ENCODE measurements around the gene CNTNAP2.

CNTNAP2 gene

GRCh38 chr7:146492017-146492416 lies 375.4 kb downstream of the CNTNAP2 start:
- H3K36me3 ChIP-seq (ENCODE audit: low read length), result no peaks in the 10 kb centered on the region
- H3K27me3 ChIP-seq (ENCODE audit: low read length), result no peaks in the 10 kb centered on the region
- no peak overlapping the region for H3K4me2 ChIP-seq (ENCODE audit: low read depth, low read length, poor library complexity, severe bottlenecking)
- H3F3A ChIP-seq (ENCODE audit: insufficient read depth), result no peaks in the 10 kb centered on the region
- no peaks in the 10 kb centered on the region for H3K9me2 ChIP-seq (replicated peaks; ENCODE audit: insufficient read depth, low read length)
- TF ChIP-seq CTCF (IDR thresholded peaks at IDR 0.05; ENCODE audit: insufficient read depth, low read length, poor library complexity, severe bottlenecking) (no peak), EZH2phosphoT487 (conservative IDR thresholded peaks at IDR 0.05; ENCODE audit: low read length) (no peak)
- H3K9me3 ChIP-seq (ENCODE audit: insufficient read depth, low read length), result peaks cover 5% of the 10 kb centered on the region; the same call in 1 of the 2 replicates
- no peak overlapping the region for H3K4me3 ChIP-seq (ENCODE audit: insufficient read depth, low read length, poor library complexity, severe bottlenecking)
- H4K20me1 ChIP-seq (ENCODE audit: low read depth, low read length), result no peaks in the 10 kb centered on the region
- no peak overlapping the region for H3K9ac ChIP-seq (ENCODE audit: low read length)
- no peak overlapping the region for H2AFZ ChIP-seq (ENCODE audit: low read depth, low read length, severe bottlenecking)
- no peaks in the 10 kb centered on the region for H3K79me2 ChIP-seq (ENCODE audit: insufficient read depth, low read length)
- no peak overlapping the region for H3K27ac ChIP-seq (ENCODE audit: low read depth, low read length)

- Histone ChIP-seq H3K27me3 (ENCODE audit: low read length) (no peaks in the 10 kb centered on the region), H4K20me1 (ENCODE audit: low read depth, low read length) (no peaks in the 10 kb centered on the region), H3K9me2 (replicated peaks; ENCODE audit: insufficient read depth, low read length) (no peaks in the 10 kb centered on the region), H3K4me2 (ENCODE audit: low read depth, low read length, poor library complexity, severe bottlenecking) (no peak overlapping the region), H3K79me2 (ENCODE audit: insufficient read depth, low read length) (no peaks in the 10 kb centered on the region), H2AFZ (ENCODE audit: low read depth, low read length, severe bottlenecking) (no peak overlapping the region), H3K36me3 (ENCODE audit: low read length) (no peaks in the 10 kb centered on the region), H3K27ac (ENCODE audit: low read depth, low read length) (no peak overlapping the region), H3K9me3 (ENCODE audit: insufficient read depth, low read length) (no peaks in the 10 kb centered on the region), H3F3A (ENCODE audit: insufficient read depth) (no peaks in the 10 kb centered on the region), H3K4me3 (ENCODE audit: insufficient read depth, low read length, poor library complexity, severe bottlenecking) (no peak overlapping the region), H3K9ac (ENCODE audit: low read length) (no peak overlapping the region)
- TF ChIP-seq CTCF (IDR thresholded peaks at IDR 0.05; ENCODE audit: insufficient read depth, low read length, poor library complexity, severe bottlenecking) (no peak), EZH2phosphoT487 (conservative IDR thresholded peaks at IDR 0.05; ENCODE audit: low read length) (no peak)
These were observed 378.5 kb downstream of the CNTNAP2 start for GRCh38 chr7:146494952-146495596.

- Histone ChIP-seq H3K9ac (ENCODE audit: low read length) (no peak overlapping the region), H3K4me2 (ENCODE audit: low read depth, low read length, poor library complexity, severe bottlenecking) (no peak overlapping the region), H3K79me2 (ENCODE audit: insufficient read depth, low read length) (no peaks in the 10 kb centered on the region), H3K9me3 (ENCODE audit: insufficient read depth, low read length) (no peaks in the 10 kb centered on the region), H3K36me3 (ENCODE audit: low read length) (no peaks in the 10 kb centered on the region), H3K27ac (ENCODE audit: low read depth, low read length) (no peak overlapping the region), H3K9me2 (replicated peaks; ENCODE audit: insufficient read depth, low read length) (no peaks in the 10 kb centered on the region), H2AFZ (ENCODE audit: low read depth, low read length, severe bottlenecking) (no peak overlapping the region), H3K27me3 (ENCODE audit: low read length) (no peaks in the 10 kb centered on the region), H3F3A (ENCODE audit: insufficient read depth) (no peaks in the 10 kb centered on the region), H3K4me3 (ENCODE audit: insufficient read depth, low read length, poor library complexity, severe bottlenecking) (no peak overlapping the region), H4K20me1 (ENCODE audit: low read depth, low read length) (no peaks in the 10 kb centered on the region)
- TF ChIP-seq CTCF (IDR thresholded peaks at IDR 0.05; ENCODE audit: insufficient read depth, low read length, poor library complexity, severe bottlenecking), result no peak
- TF ChIP-seq EZH2phosphoT487 (conservative IDR thresholded peaks at IDR 0.05; ENCODE audit: low read length), result no peak
These were observed 380.1 kb downstream of the CNTNAP2 start for GRCh38 chr7:146496657-146497056.
